NT2/D1 (cell line): ENCODE measurements around the gene NFIA.

ENCODE experiments used
- SUZ12 ChIP-seq: IDR thresholded peaks from 2 replicates; pipeline ENCODE4 v1.6.1; 2011; ENCODE audit not compliant: insufficient read length, insufficient read depth; ENCODE audit errors: extremely low read depth
- YY1 ChIP-seq: IDR thresholded peaks from 2 replicates; pipeline ENCODE4 v1.6.1; 2011; ENCODE audit not compliant: insufficient read length, insufficient read depth
- ZNF274 ChIP-seq: IDR thresholded peaks from 2 replicates; pipeline ENCODE4 v1.6.1; 2011; ENCODE audit warnings: mild to moderate bottlenecking, low read depth, low read length

GRCh38 chr1:61334718-61335589 lies 252.6 kb downstream of the NFIA start:
- TF ChIP-seq ZNF274 (no peak), YY1 (no peak), SUZ12 (no peak)
